Liver (tissue), 9 donors: Measurements from ENCODE around the gene EIF5B. TPM values are rescaled to one million over a fixed set of nuclear protein-coding genes. Genes with fewer than 3 reads are reported as not detected.

ENCODE experiments used
- DNase-seq: peaks from one replicate; pipeline ENCODE4 v3.0.0-alpha.2; 2017; ENCODE audit warnings: low spot score
- H3K27ac ChIP-seq, 2 donors: one replicate each; pipeline ENCODE4 v1.7.0; 2013; ENCODE audit warnings: inconsistent platforms in 2 of 2, low read length in 2 of 2, control low read depth in 1 of 2, low read depth in 1 of 2, mild to moderate bottlenecking in 1 of 2
- H3K27me3 ChIP-seq, 4 donors: one replicate each; pipeline versions ENCODE4 v1.6.1 to v1.7.0; 2013; ENCODE audit warnings: low read length in 3 of 4, inconsistent platforms in 1 of 4, mild to moderate bottlenecking in 1 of 4, moderate library complexity in 1 of 4; ENCODE audit not compliant: control insufficient read depth in 4 of 4, insufficient read depth in 4 of 4
- H3K36me3 ChIP-seq, 4 donors: one replicate each; pipeline versions ENCODE4 v1.6.1 to v1.7.0; 2013; ENCODE audit warnings: low read length in 3 of 4, mild to moderate bottlenecking in 3 of 4, low read depth in 1 of 4, moderate library complexity in 1 of 4; ENCODE audit not compliant: control insufficient read depth in 4 of 4, insufficient read depth in 3 of 4
- H3K4me1 ChIP-seq, 4 donors: one replicate each; pipeline versions ENCODE4 v1.6.1 to v1.7.0; 2013; ENCODE audit warnings: low read length in 3 of 4, mild to moderate bottlenecking in 3 of 4, moderate library complexity in 1 of 4; ENCODE audit not compliant: control insufficient read depth in 4 of 4, insufficient read depth in 4 of 4
- H3K4me3 ChIP-seq, 3 donors: one replicate each; pipeline versions ENCODE4 v1.6.1 to v1.7.0; 2013; ENCODE audit warnings: low read length in 3 of 3, control low read depth in 1 of 3, low read depth in 1 of 3, mild to moderate bottlenecking in 1 of 3
- H3K9ac ChIP-seq, 2 donors: one replicate each; pipeline ENCODE4 v1.7.0; 2013; ENCODE audit warnings: low read length in 2 of 2, mild to moderate bottlenecking in 2 of 2, moderate library complexity in 2 of 2, control low read depth in 1 of 2, low read depth in 1 of 2
- H3K9me3 ChIP-seq, 4 donors: one replicate each; pipeline versions ENCODE4 v1.6.1 to v1.7.0; 2013; ENCODE audit warnings: low read length in 3 of 4; ENCODE audit not compliant: control insufficient read depth in 4 of 4
- ATF3 ChIP-seq: IDR thresholded peaks from 2 replicates; pipeline ENCODE4 v1.6.1; 2016; ENCODE audit warnings: antibody characterized with exemption
- CTCF ChIP-seq: fragments of 150-350 bp; IDR thresholded peaks from 2 replicates; pipeline ENCODE4 v1.5.1; 2017; ENCODE audit warnings: improper control_type of control experiment, low read depth, low read length; ENCODE audit not compliant: missing input control
- EGR1 ChIP-seq, 2 donors: IDR thresholded peaks; 2 replicates each; pipeline ENCODE4 v1.6.1; 2016 to 2018; ENCODE audit warnings: antibody characterized with exemption in 2 of 2, low read depth in 2 of 2
- FOXA2 ChIP-seq: IDR thresholded peaks from 2 replicates; pipeline ENCODE4 v1.6.1; 2016; ENCODE audit warnings: antibody characterized with exemption
- GABPA ChIP-seq, 2 donors: IDR thresholded peaks in 1 of 2; conservative IDR thresholded peaks in 1 of 2; 2 replicates each; pipeline ENCODE4 v1.6.1; 2016; ENCODE audit warnings: antibody characterized with exemption in 2 of 2, mild to moderate bottlenecking in 1 of 2, moderate library complexity in 1 of 2
- HNF4A ChIP-seq, 2 donors: conservative IDR thresholded peaks; 2 replicates each; pipeline ENCODE4 v1.6.1; 2016; ENCODE audit warnings: antibody characterized with exemption in 2 of 2, mild to moderate bottlenecking in 2 of 2
- HNF4G ChIP-seq: IDR thresholded peaks from 2 replicates; pipeline ENCODE4 v1.6.1; 2016; ENCODE audit warnings: antibody characterized with exemption
- JUND ChIP-seq, 2 donors: IDR thresholded peaks; 2 replicates each; pipeline ENCODE4 v1.6.1; 2016; ENCODE audit warnings: antibody characterized with exemption in 2 of 2
- MAX ChIP-seq: IDR thresholded peaks from 2 replicates; pipeline ENCODE4 v1.6.1; 2016; ENCODE audit warnings: antibody characterized with exemption
- NR2F2 ChIP-seq: IDR thresholded peaks from 2 replicates; pipeline ENCODE4 v1.6.1; 2016; ENCODE audit warnings: antibody characterized with exemption
- RAD21 ChIP-seq, 2 donors: IDR thresholded peaks; 2 replicates each; pipeline ENCODE4 v1.6.1; 2016; ENCODE audit warnings: antibody characterized with exemption in 2 of 2, mild to moderate bottlenecking in 2 of 2
- REST ChIP-seq: IDR thresholded peaks from 2 replicates; pipeline ENCODE4 v1.6.1; 2016; ENCODE audit warnings: antibody characterized with exemption, mild to moderate bottlenecking
- RXRA ChIP-seq, 2 donors: IDR thresholded peaks; 2 replicates each; pipeline ENCODE4 v1.6.1; 2017 to 2018; ENCODE audit warnings: antibody characterized with exemption in 2 of 2, mild to moderate bottlenecking in 1 of 2
- SP1 ChIP-seq: IDR thresholded peaks from 2 replicates; pipeline ENCODE4 v1.6.1; 2018; ENCODE audit warnings: antibody characterized with exemption, mild to moderate bottlenecking
- TAF1 ChIP-seq: conservative IDR thresholded peaks from 2 replicates; pipeline ENCODE4 v1.6.1; 2016; ENCODE audit warnings: antibody characterized with exemption, mild to moderate bottlenecking
- YY1 ChIP-seq: IDR thresholded peaks from 2 replicates; pipeline ENCODE4 v1.6.1; 2016; ENCODE audit warnings: antibody characterized with exemption, mild to moderate bottlenecking
- ZBTB33 ChIP-seq: IDR thresholded peaks from 2 replicates; pipeline ENCODE4 v1.6.1; 2016; ENCODE audit warnings: antibody characterized with exemption
- WGBS: extraction: QIAGEN DNeasy Blood & Tissue Kit; methylation state at CpG from one replicate; pipeline ENCODE4 v1.1.7; 2013; 5-methylcytosine and 5-hydroxymethylcytosine counted together
- polyA plus RNA-seq, 2 donors: library from polyadenylated mRNA; stranded (reverse) in 1 of 2; unstranded in 1 of 2; fragments of 200-250 nt in 1 of 2; fragments of >200 nt in 1 of 2; fragmentation: Nextera tagmentation in 1 of 2; extraction: Ambion mirVana in 1 of 2; gene quantifications; one replicate each; pipeline versions ENCODE4 v1.2.1 to v1.2.3, GENCODE V29; 2013 to 2015
- total RNA-seq, 2 donors: library from RNA; depleted of rRNA; stranded (reverse); fragments of >200 nt; gene quantifications; one replicate each; pipeline ENCODE4 v1.2.3, GENCODE V29; 2014
- donor health status: healthy.
- donor health status: healthy.
- donor health status: healthy.
- donor health status: healthy.
- donor health status: healthy.

EIF5B gene
- total and polyA plus RNA-seq, 4 donors: 10.2 to 23.7 (median 17.7) TPM

GRCh38 chr2:99399063-99399462 lies 61.9 kb downstream of the EIF5B start:
- H3K27ac ChIP-seq: no peak overlapping the region
- no peak overlapping the region for H3K4me3 ChIP-seq
- 55% methylated on average over 5 of the region's 5 CpGs for WGBS
- no peak overlapping the region for H3K9ac ChIP-seq
- no peaks in the 10 kb centered on the region for H3K9me3 ChIP-seq
- H3K4me1 ChIP-seq: peaks cover 0 to 20% (median 13%) of the 10 kb centered on the region in 4 donors
- H3K27me3 ChIP-seq: no peaks in the 10 kb centered on the region
- peaks cover 12 to 70% (median 65%) of the 10 kb centered on the region in 4 donors for H3K36me3 ChIP-seq
- TF ChIP-seq JUND (IDR thresholded peaks at IDR 0.05) (no peak), RXRA (IDR thresholded peaks at IDR 0.05) (no peak), NR2F2 (no peak), HNF4G (no peak), GABPA (IDR thresholded peaks at IDR 0.05 in 1 of 2, conservative IDR thresholded peaks at IDR 0.05 in 1 of 2) (no peak), FOXA2 (no peak), MAX (no peak), RAD21 (IDR thresholded peaks at IDR 0.05) (no peak), ATF3 (no peak), TAF1 (no peak), ZBTB33 (no peak), CTCF (no peak), EGR1 (IDR thresholded peaks at IDR 0.05; ENCODE audit: low read depth in 2 of 2) (no peak), HNF4A (conservative IDR thresholded peaks at IDR 0.05) (no peak)
- DNase-seq: no peak

- 97% methylated on average over 2 of the region's 2 CpGs for WGBS
- TF ChIP-seq FOXA2 (no peak), YY1 (no peak), RAD21 (IDR thresholded peaks at IDR 0.05) (no peak), EGR1 (IDR thresholded peaks at IDR 0.05; ENCODE audit: low read depth in 2 of 2) (no peak), SP1 (no peak), REST (no peak), MAX (no peak), HNF4A (conservative IDR thresholded peaks at IDR 0.05) (no peak), GABPA (IDR thresholded peaks at IDR 0.05 in 1 of 2, conservative IDR thresholded peaks at IDR 0.05 in 1 of 2) (no peak), CTCF (no peak), RXRA (IDR thresholded peaks at IDR 0.05) (no peak)
Observed at GRCh38 chr2:99399795-99400194, 62.6 kb downstream of the EIF5B start.

More at GRCh38 chr2:99399795-99400194, 62.6 kb downstream of the EIF5B start:
- no peak overlapping the region for H3K27ac ChIP-seq
- peaks cover 0 to 21% (median 13%) of the 10 kb centered on the region in 4 donors for H3K4me1 ChIP-seq
- peaks cover 13 to 69% (median 67%) of the 10 kb centered on the region in 4 donors for H3K36me3 ChIP-seq
- no peak overlapping the region for H3K4me3 ChIP-seq
- H3K9ac ChIP-seq: no peak overlapping the region
- no peaks in the 10 kb centered on the region for H3K9me3 ChIP-seq
- H3K27me3 ChIP-seq: no peaks in the 10 kb centered on the region
- no peak for DNase-seq
